Measurements from ENCODE around the gene EXOC5. TPM values are rescaled to one million over a fixed set of nuclear protein-coding genes. Genes with fewer than 3 reads are reported as not detected.

The EXOC5 gene
- total RNA-seq, 2 donors from 2014 or later, result 40.3 to 50.3 TPM

- Histone ChIP-seq H3K27me3 (replicated peaks; ENCODE audit: insufficient read depth) (no peaks in the 10 kb centered on the region), H3K27ac (no peak overlapping the region), H3K36me3 (no peaks in the 10 kb centered on the region), H3K4me3 (no peak overlapping the region), H3K4me1 (ENCODE audit: control insufficient read depth in 1 of 2, low read depth in 2 of 2) (no peaks in the 10 kb centered on the region), H3K9me3 (no peaks in the 10 kb centered on the region)
- DNase-seq (ENCODE audit: low spot score) (no peak), ATAC-seq (ENCODE audit: insufficient number of reproducible peaks, low FRiP score, low read depth) (no peak)
- no peak for TF ChIP-seq CTCF (IDR thresholded peaks at IDR 0.05)
Observed at GRCh38 chr14:57299511-57299910, 30.8 kb upstream of the EXOC5 start.

- Histone ChIP-seq H3K4me1 (ENCODE audit: control insufficient read depth in 1 of 2, low read depth in 2 of 2) (no peaks in the 10 kb centered on the region), H3K27me3 (replicated peaks; ENCODE audit: insufficient read depth) (no peaks in the 10 kb centered on the region), H3K4me3 (no peak overlapping the region), H3K9me3 (no peaks in the 10 kb centered on the region), H3K27ac (no peak overlapping the region), H3K36me3 (no peaks in the 10 kb centered on the region)
- DNase-seq (ENCODE audit: low spot score) (no peak), ATAC-seq (ENCODE audit: insufficient number of reproducible peaks, low FRiP score, low read depth) (no peak)
- no peak for TF ChIP-seq CTCF (IDR thresholded peaks at IDR 0.05)
Observed at GRCh38 chr14:57297852-57298251, 29.1 kb upstream of the EXOC5 start.

- Histone ChIP-seq H3K4me1 (ENCODE audit: control insufficient read depth in 1 of 2, low read depth in 2 of 2) (no peaks in the 10 kb centered on the region), H3K27ac (no peak overlapping the region), H3K27me3 (replicated peaks; ENCODE audit: insufficient read depth) (no peaks in the 10 kb centered on the region), H3K9me3 (no peaks in the 10 kb centered on the region), H3K36me3 (no peaks in the 10 kb centered on the region), H3K4me3 (no peak overlapping the region)
- ATAC-seq (ENCODE audit: insufficient number of reproducible peaks, low FRiP score, low read depth), result no peak
- no peak for DNase-seq (ENCODE audit: low spot score)
- no peak for TF ChIP-seq CTCF (IDR thresholded peaks at IDR 0.05)
Observed at GRCh38 chr14:57295239-57295638, 26.5 kb upstream of the EXOC5 start.

DNA sequence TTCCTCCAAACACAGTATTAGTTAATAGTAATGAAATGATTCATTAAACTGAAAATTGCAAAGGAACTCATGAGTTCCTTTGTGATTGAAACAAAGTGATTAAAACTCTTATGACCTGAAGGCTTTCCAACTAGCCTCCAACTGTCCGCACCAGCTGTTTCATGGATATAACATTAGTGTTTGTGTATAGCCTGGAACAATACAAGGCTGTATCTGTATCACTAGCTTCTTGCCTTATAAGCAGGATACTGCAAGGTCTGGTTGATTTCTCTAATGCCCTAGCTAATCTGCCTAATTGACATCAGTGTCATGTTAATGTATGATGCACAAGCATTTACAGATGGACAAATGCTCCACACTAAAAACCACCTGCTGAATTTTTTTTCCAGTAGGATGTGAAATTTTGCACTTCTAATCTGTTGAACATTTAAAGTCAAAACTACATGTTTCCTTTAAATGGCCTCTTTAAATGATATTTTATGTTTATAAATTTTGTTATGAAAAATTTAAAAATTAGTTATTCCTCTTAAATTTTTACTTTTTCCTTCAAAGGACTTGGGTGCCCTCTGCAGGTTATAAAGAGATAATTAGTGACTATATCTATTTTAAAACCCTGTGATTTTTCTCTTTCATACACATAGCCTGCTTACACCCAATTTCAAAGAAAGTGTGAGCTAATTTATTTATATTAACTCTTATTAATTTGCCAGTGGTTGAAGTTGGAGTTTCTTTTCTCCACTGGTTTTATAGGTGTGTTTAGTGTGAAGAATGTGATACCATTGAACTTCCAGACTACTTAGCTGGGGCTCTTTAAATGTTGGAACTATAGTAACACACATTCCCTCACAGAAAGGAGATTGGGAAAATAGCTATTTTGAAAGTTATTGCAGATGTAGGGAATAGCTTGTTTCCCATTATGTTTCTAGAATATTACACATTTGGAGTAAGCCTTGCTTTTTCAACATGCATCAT is 25.4 kb upstream of the EXOC5 start:
- H3K36me3 ChIP-seq, result no peaks in the 10 kb centered on the region

More for the DNA sequence above, 25.4 kb upstream of the EXOC5 start:
- ATAC-seq (ENCODE audit: insufficient number of reproducible peaks, low FRiP score, low read depth), result no peak
- Histone ChIP-seq H3K4me3 (no peak overlapping the region), H3K27me3 (replicated peaks; ENCODE audit: insufficient read depth) (no peaks in the 10 kb centered on the region), H3K4me1 (ENCODE audit: control insufficient read depth in 1 of 2, low read depth in 2 of 2) (no peaks in the 10 kb centered on the region), H3K9me3 (no peaks in the 10 kb centered on the region), H3K27ac (no peak overlapping the region)
- no peak for TF ChIP-seq CTCF (IDR thresholded peaks at IDR 0.05)
- DNase-seq (ENCODE audit: low spot score), result no peak

All from thoracic aorta (tissue), 2 donors.